Choroid plexus epithelial cell (primary cell): ENCODE measurements around the gene TSSK3.

Experiments
- DNase-seq: peaks from one replicate; pipeline ENCODE4 v3.0.0-alpha.2; 2010; ENCODE audit warnings: low read depth
- H3K4me3 ChIP-seq: 2 replicates; pipeline ENCODE4 v1.5.1; 2011; ENCODE audit warnings: low read depth, mild to moderate bottlenecking, control low read depth, low read length, moderate library complexity
- TF ChIP-seq, protein P1 (sequence below): conservative IDR thresholded peaks from 2 replicates; pipeline ENCODE4 v1.5.1; 2011; ENCODE audit warnings: low read depth, mild to moderate bottlenecking, control low read depth, inconsistent platforms, low read length, moderate library complexity

The TSSK3 gene

GRCh38 chr1:32335535-32335789, 26.9 kb upstream of the TSSK3 start:
- TF ChIP-seq, protein P1, sequence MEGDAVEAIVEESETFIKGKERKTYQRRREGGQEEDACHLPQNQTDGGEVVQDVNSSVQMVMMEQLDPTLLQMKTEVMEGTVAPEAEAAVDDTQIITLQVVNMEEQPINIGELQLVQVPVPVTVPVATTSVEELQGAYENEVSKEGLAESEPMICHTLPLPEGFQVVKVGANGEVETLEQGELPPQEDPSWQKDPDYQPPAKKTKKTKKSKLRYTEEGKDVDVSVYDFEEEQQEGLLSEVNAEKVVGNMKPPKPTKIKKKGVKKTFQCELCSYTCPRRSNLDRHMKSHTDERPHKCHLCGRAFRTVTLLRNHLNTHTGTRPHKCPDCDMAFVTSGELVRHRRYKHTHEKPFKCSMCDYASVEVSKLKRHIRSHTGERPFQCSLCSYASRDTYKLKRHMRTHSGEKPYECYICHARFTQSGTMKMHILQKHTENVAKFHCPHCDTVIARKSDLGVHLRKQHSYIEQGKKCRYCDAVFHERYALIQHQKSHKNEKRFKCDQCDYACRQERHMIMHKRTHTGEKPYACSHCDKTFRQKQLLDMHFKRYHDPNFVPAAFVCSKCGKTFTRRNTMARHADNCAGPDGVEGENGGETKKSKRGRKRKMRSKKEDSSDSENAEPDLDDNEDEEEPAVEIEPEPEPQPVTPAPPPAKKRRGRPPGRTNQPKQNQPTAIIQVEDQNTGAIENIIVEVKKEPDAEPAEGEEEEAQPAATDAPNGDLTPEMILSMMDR = no peak
- H3K4me3 ChIP-seq = peak overlapping the region; percentile 70
- no peak for DNase-seq

GRCh38 chr1:32335790-32336590, 26.3 kb upstream of the TSSK3 start, which contains the start of gene MARCKSL1:
MARCKSL1 (minus strand) TSS chr1:32336233; CDS start chr1:32336033, 200 bp downstream.
- peak; percentile 55 for DNase-seq
- TF ChIP-seq, protein P1 = no peak
- peak within 1 kb of the TSS; percentile 70 for H3K4me3 ChIP-seq

- no peak for DNase-seq
- H3K4me3 ChIP-seq = peak overlapping the region; percentile 70
- TF ChIP-seq, protein P1 = no peak
Observed at GRCh38 chr1:32336591-32336932, 25.8 kb upstream of the TSSK3 start.

- H3K4me3 ChIP-seq = no peak overlapping the region
- TF ChIP-seq, protein P1 = no peak
- peak; percentile 75 for DNase-seq
Observed at GRCh38 chr1:32336963-32337675, 25.2 kb upstream of the TSSK3 start.

GRCh38 chr1:32337855-32338636, 24.3 kb upstream of the TSSK3 start:
- no peak for DNase-seq
- H3K4me3 ChIP-seq = no peak overlapping the region
- TF ChIP-seq, protein P1 = no peak

- DNase-seq = no peak
- no peak overlapping the region for H3K4me3 ChIP-seq
- TF ChIP-seq, protein P1 = no peak
Observed at GRCh38 chr1:32338637-32339145, 23.6 kb upstream of the TSSK3 start.
